ENCODE measurements around the gene SLC38A1. TPM values are rescaled to one million over a fixed set of nuclear protein-coding genes. Genes with fewer than 3 reads are reported as not detected.

SLC38A1 gene
- total and polyA plus RNA-seq, 12 donors = 32.0 to 221 (median 140) TPM

DNA sequence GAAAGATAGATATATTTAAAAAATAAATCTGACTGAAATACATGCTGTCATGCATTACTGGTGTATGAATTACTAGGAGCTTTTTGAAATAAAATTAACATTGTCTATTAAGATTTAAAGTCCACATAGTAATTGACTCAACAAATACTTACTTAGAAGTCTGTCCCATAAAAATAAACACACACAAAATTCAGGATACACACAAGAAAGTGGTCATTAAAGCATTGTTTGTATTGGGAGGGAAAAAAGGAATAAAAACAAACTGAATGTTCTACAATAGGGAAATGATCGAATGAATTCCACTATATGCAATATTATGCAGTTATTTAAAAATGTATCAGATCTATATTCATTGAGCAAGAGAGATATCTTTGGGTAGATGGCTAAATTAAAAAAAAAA is 118.9 kb downstream of the SLC38A1 start:
- Histone ChIP-seq H3K4me3 (no peak overlapping the region), H3K9me3 (no peaks in the 10 kb centered on the region), H3K27ac (no peak overlapping the region), H3K36me3 (no peaks in the 10 kb centered on the region), H3K4me1 (peaks cover 0 to 12% (median 0%) of the 10 kb centered on the region in 9 donors), H3K27me3 (peaks cover 0 to 4% (median 0%) of the 10 kb centered on the region in 7 donors)
- ATAC-seq (no peak), DNase-seq (no peak)
- TF ChIP-seq, protein P1, sequence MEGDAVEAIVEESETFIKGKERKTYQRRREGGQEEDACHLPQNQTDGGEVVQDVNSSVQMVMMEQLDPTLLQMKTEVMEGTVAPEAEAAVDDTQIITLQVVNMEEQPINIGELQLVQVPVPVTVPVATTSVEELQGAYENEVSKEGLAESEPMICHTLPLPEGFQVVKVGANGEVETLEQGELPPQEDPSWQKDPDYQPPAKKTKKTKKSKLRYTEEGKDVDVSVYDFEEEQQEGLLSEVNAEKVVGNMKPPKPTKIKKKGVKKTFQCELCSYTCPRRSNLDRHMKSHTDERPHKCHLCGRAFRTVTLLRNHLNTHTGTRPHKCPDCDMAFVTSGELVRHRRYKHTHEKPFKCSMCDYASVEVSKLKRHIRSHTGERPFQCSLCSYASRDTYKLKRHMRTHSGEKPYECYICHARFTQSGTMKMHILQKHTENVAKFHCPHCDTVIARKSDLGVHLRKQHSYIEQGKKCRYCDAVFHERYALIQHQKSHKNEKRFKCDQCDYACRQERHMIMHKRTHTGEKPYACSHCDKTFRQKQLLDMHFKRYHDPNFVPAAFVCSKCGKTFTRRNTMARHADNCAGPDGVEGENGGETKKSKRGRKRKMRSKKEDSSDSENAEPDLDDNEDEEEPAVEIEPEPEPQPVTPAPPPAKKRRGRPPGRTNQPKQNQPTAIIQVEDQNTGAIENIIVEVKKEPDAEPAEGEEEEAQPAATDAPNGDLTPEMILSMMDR (IDR thresholded peaks at IDR 0.05) = no peak
- WGBS, 2 donors = 95 to 96% methylated on average over 1 of the region's 1 CpG
- intact Hi-C loops (cut with DNase I) = loop anchor here in 6 of 10 donors (5.0 to 10.0 kb wide), 5 partner anchors 125 to 515 kb away; no protein-coding TSS in a partner anchor

- no peak for ATAC-seq
- no peak overlapping the region for H3K27ac ChIP-seq
- peaks cover 0 to 4% (median 0%) of the 10 kb centered on the region in 7 donors for H3K27me3 ChIP-seq
- H3K36me3 ChIP-seq = no peaks in the 10 kb centered on the region
- peaks cover 0 to 12% (median 0%) of the 10 kb centered on the region in 9 donors for H3K4me1 ChIP-seq
- 97 to 98% methylated on average over 2 of the region's 2 CpGs for WGBS, 2 donors
- intact Hi-C loops (cut with DNase I) = no loop called here
- no peak overlapping the region for H3K4me3 ChIP-seq
- no peaks in the 10 kb centered on the region for H3K9me3 ChIP-seq
- no peak for DNase-seq
- TF ChIP-seq, protein P1 (IDR thresholded peaks at IDR 0.05) = no peak
Observed at GRCh38 chr12:46149079-46149464, 119.8 kb downstream of the SLC38A1 start.

DNA sequence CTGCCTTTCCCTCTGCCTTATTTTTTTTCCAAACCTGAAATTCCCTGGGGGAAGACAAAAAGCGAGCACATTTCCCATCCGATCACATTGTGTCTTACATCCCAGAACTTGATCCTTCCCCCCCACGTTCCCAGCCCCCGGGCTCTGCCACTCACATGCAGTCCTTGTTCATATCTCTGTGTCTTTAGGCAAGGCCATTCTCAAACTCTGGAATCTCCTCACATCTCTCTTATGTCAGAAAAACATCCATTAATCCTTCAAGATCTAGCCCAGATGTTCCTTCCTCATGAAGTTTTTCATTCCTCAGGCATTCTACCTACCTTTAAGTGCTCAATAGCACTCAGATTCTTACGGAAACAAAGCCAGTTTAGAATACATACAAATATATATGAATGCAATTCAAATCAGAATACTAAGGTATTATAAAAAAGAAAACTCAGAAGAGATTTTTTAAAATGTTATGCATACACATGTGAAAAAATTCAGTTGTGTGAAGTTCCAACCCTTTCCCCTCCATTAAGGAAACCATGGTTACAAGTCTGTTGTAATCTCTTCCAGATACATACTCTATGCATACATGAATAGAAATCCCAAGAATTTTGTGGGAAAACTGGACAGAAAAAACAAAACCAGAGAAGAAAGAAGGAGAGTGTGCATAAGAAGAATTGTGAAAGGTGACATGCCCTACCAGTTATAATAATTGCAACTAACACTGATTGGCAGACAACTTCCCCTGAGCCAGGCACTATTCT is 120.3 kb downstream of the SLC38A1 start:
- no peak for DNase-seq
- TF ChIP-seq, protein P1 (IDR thresholded peaks at IDR 0.05) = no peak
- 66 to 73% methylated on average over 5 of the region's 5 CpGs for WGBS, 2 donors
- no peaks in the 10 kb centered on the region for H3K9me3 ChIP-seq
- intact Hi-C loops (cut with DNase I) = no loop called here
- no peaks in the 10 kb centered on the region for H3K36me3 ChIP-seq
- H3K27me3 ChIP-seq = peaks cover 0 to 4% (median 0%) of the 10 kb centered on the region in 7 donors
- no peak for ATAC-seq
- H3K4me3 ChIP-seq = no peak overlapping the region
- H3K4me1 ChIP-seq = peaks cover 0 to 6% (median 0%) of the 10 kb centered on the region in 9 donors
- H3K27ac ChIP-seq = no peak overlapping the region

DNA sequence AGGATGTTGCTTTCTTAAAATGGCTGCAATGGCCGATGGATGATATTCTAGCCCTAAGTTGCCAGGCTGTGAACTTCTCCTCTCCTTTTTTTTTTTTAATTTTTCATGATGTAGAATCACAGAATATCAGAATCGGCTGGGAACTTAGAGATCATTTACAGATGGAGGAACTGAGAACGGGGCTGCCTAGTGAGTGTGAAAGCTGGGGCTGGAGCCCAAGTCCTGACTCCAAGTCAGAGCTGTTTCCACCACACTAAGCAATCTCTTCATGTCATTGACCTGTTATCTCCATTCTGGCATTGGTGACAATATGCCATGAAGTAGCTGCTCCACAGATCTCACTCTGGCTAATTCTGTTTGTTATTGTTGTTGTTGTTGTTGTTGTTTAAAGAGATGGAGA is 121.7 kb downstream of the SLC38A1 start:
- no peak overlapping the region for H3K27ac ChIP-seq
- intact Hi-C loops (cut with DNase I) = no loop called here
- no peak for DNase-seq
- no peaks in the 10 kb centered on the region for H3K9me3 ChIP-seq
- H3K4me3 ChIP-seq = no peak overlapping the region
- WGBS, 2 donors = 88 to 92% methylated on average over 3 of the region's 3 CpGs
- TF ChIP-seq, protein P1 (IDR thresholded peaks at IDR 0.05) = no peak
- no peak for ATAC-seq
- H3K27me3 ChIP-seq = peaks cover 0 to 4% (median 0%) of the 10 kb centered on the region in 7 donors
- no peaks in the 10 kb centered on the region for H3K4me1 ChIP-seq
- H3K36me3 ChIP-seq = no peaks in the 10 kb centered on the region
